Measurements from ENCODE around the gene GABPB2. TPM values are rescaled to one million over a fixed set of nuclear protein-coding genes. Genes with fewer than 3 reads are reported as not detected.

The GABPB2 gene
- total RNA-seq, 6 donors from 2014 or later, result 6.8 to 32.5 (median 13.0) TPM

DNA sequence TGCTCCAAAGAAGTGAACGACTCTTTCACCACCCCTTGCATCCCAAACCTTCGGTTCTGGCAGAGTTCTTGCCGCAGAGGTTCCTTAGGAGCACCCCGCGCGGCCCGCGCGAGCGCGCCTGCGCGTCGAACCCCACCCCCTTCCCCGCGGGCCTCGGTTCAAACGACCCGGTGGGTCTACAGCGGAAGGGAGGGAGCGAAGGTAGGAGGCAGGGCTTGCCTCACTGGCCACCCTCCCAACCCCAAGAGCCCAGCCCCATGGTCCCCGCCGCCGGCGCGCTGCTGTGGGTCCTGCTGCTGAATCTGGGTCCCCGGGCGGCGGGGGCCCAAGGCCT lies 23.0 kb upstream of the GABPB2 start, which contains the start of gene C1orf56:
C1orf56 (plus strand) TSS at position 161 of the 334 bp plus-strand sequence; CDS start at position 258, 97 bp downstream.
- ATAC-seq (ENCODE audit: low FRiP score in 2 of 2) (peak; percentile 72 to 90), DNase-seq (peak; percentile 77 to 93)

GRCh38 chr1:151047925-151048644 lies 22.5 kb upstream of the GABPB2 start:
- H3K9me3 ChIP-seq, result no peaks in the 10 kb centered on the region
- peak overlapping the region; percentile 74 to 91 (median 86) for H3K27ac ChIP-seq
- 0 to 2% methylated on average over 8 to 38 of the region's 48 CpGs for WGBS, 2 donors
- TF ChIP-seq CTCF (IDR thresholded peaks at IDR 0.05), result peak in 4 of 6 experiments; percentile 40 to 73 (median 68)
- peak in 1 of 4 donors; percentile 45 for TF ChIP-seq POLR2A (IDR thresholded peaks at IDR 0.05)
- TF ChIP-seq EP300 (IDR thresholded peaks at IDR 0.05), result no peak
- peak in 1 of 2 donors; percentile 10 for TF ChIP-seq POLR2AphosphoS5 (IDR thresholded peaks at IDR 0.05)
- no peaks in the 10 kb centered on the region for H3K27me3 ChIP-seq
- ATAC-seq (ENCODE audit: low FRiP score in 2 of 2) (peak; percentile 84 to 89), DNase-seq (peak; percentile 86 to 90)
- peaks cover 16 to 23% (median 19%) of the 10 kb centered on the region in 4 donors for H3K36me3 ChIP-seq
- peak overlapping the region; percentile 68 to 80 (median 70) for H3K4me3 ChIP-seq
- peaks cover 9 to 26% (median 14%) of the 10 kb centered on the region in 4 donors for H3K4me1 ChIP-seq

More for the DNA sequence above, 23.0 kb upstream of the GABPB2 start, which contains the start of gene C1orf56:
- Histone ChIP-seq H3K4me3 (peak within 1 kb of the TSS; percentile 68 to 80 (median 70)), H3K27ac (peak within 1 kb of the TSS; percentile 74 to 91 (median 86)), H3K36me3 (peaks cover 10 to 20% (median 14%) of the 10 kb centered on the region in 4 donors), H3K9me3 (no peaks in the 10 kb centered on the region), H3K27me3 (no peaks in the 10 kb centered on the region), H3K4me1 (peaks cover 9 to 26% (median 14%) of the 10 kb centered on the region in 4 donors)
- peak in 2 of 4 donors; percentile 18 to 61 for TF ChIP-seq POLR2A (IDR thresholded peaks at IDR 0.05)
- no peak for TF ChIP-seq EP300 (IDR thresholded peaks at IDR 0.05)
- TF ChIP-seq POLR2AphosphoS5 (IDR thresholded peaks at IDR 0.05), result peak; percentile 43 to 75
- WGBS, 2 donors, result 0% methylated on average over 2 to 16 of the region's 29 CpGs

- TF ChIP-seq CTCF (IDR thresholded peaks at IDR 0.05) (peak in 2 of 6 experiments; percentile 29 to 56), EP300 (IDR thresholded peaks at IDR 0.05) (no peak)
- Histone ChIP-seq H3K27me3 (no peaks in the 10 kb centered on the region), H3K9me3 (no peaks in the 10 kb centered on the region), H3K27ac (peak overlapping the region; percentile 74 to 91 (median 86)), H3K36me3 (peaks cover 20 to 27% (median 23%) of the 10 kb centered on the region in 4 donors), H3K4me3 (peak overlapping the region in 3 of 4 donors; percentile 68 to 80 (median 68)), H3K4me1 (peaks cover 9 to 26% (median 14%) of the 10 kb centered on the region in 4 donors)
- 27 to 67% methylated on average over 1 to 3 of the region's 3 CpGs for WGBS, 2 donors
- no peak for ATAC-seq (ENCODE audit: low FRiP score in 2 of 2)
- no peak for DNase-seq
These were observed 21.9 kb upstream of the GABPB2 start for GRCh38 chr1:151048645-151049032.

GRCh38 chr1:151049458-151049857 lies 21.1 kb upstream of the GABPB2 start:
- ATAC-seq (ENCODE audit: low FRiP score in 2 of 2) (no peak), DNase-seq (no peak)
- no peak overlapping the region for H3K4me3 ChIP-seq
- no peaks in the 10 kb centered on the region for H3K27me3 ChIP-seq
- H3K4me1 ChIP-seq, result peaks cover 9 to 26% (median 14%) of the 10 kb centered on the region in 4 donors
- TF ChIP-seq EP300 (IDR thresholded peaks at IDR 0.05) (no peak), POLR2AphosphoS5 (IDR thresholded peaks at IDR 0.05) (no peak), CTCF (IDR thresholded peaks at IDR 0.05) (no peak), POLR2A (IDR thresholded peaks at IDR 0.05) (no peak)
- peaks cover 25 to 35% (median 28%) of the 10 kb centered on the region in 4 donors for H3K36me3 ChIP-seq
- H3K27ac ChIP-seq, result peak overlapping the region in 2 of 4 donors; percentile 4 to 91
- H3K9me3 ChIP-seq, result no peaks in the 10 kb centered on the region
- whole genome bisulfite sequencing, 2 donors, result 100% methylated on average over 3 to 5 of the region's 5 CpGs

DNA sequence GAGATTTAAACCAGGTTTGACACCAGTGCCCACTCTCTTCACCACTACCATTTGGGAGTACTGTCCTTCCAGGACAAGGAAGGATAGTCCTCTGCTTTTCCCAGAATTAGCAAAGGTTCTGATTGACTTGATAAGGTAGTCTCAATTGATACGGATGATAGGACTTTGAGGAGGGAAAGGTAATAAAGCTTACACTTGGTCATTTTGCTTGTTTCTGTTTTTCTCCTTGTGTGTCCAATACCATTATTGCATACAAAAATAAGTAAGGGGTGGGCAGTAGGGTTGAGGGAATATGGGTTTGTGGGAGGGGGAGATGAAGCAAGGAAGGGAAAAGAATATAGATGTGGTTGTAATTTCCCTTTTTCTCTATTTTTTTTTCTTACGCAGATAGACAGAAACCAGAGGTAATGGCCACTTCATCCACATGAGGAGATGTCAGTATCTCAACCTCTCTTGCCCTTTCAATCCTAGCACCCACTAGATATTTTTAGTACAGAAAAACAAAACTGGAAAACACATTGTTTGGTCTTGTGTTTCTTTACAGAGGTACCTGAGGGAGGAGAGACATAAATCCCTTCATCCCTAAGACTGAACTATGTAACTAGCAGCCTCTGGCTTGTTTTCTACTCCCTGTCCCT lies 20.4 kb upstream of the GABPB2 start:
- ATAC-seq (ENCODE audit: low FRiP score in 2 of 2), result no peak
- peak overlapping the region in 1 of 4 donors; percentile 4 for H3K27ac ChIP-seq

More for the DNA sequence above, 20.4 kb upstream of the GABPB2 start:
- Histone ChIP-seq H3K36me3 (peaks cover 32 to 42% (median 35%) of the 10 kb centered on the region in 4 donors), H3K9me3 (no peaks in the 10 kb centered on the region), H3K27me3 (no peaks in the 10 kb centered on the region), H3K4me3 (no peak overlapping the region), H3K4me1 (peaks cover 9 to 29% (median 17%) of the 10 kb centered on the region in 4 donors)
- WGBS, 2 donors, result 83 to 93% methylated on average over 2 of the region's 2 CpGs
- no peak for DNase-seq
- TF ChIP-seq EP300 (IDR thresholded peaks at IDR 0.05) (no peak), CTCF (IDR thresholded peaks at IDR 0.05) (no peak), POLR2A (IDR thresholded peaks at IDR 0.05) (no peak), POLR2AphosphoS5 (IDR thresholded peaks at IDR 0.05) (no peak)

All from upper lobe of left lung (tissue), 6 donors.